ENCODE data around the gene AGAP1.
"Not testable (repeated sequence)": the region's sequence is repeated elsewhere in the genome, so short reads cannot be mapped to it uniquely, and the experiment has no call there.

The AGAP1 gene

DNA sequence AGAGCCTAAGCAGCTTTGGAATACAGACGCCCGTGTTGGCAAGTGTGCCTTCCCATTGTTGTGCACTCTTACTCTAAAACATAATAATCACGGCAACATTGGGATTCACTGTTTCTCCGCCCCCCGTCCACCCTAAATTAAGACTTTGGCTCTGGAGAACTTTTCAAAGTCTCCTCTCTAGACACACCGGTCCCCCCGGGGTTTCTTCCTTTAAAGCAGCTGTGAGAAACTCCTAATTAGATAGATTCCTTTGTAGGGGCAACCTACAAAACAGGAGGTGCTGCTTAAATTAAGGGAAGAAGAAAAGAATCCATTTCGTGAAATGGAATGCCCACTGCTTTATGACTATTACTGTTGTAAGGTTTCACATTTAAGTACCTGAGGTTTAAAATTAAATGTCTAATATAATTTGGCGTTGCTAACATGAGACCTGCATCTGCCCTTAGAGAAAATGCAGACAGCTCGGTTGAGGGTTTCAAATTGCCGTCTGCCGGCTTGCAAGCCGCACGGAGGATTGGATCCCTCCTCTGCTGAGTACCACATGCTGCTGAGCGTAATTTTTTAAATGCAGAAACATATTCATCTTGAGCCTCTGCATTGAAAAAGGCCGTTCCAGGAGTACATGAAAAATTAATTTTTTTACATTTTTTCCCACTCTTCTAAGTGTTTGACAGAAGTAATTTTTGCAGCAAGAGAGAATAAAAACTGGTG lies 441.1 kb downstream of the AGAP1 start:
- DNase-seq = no peak

DNA sequence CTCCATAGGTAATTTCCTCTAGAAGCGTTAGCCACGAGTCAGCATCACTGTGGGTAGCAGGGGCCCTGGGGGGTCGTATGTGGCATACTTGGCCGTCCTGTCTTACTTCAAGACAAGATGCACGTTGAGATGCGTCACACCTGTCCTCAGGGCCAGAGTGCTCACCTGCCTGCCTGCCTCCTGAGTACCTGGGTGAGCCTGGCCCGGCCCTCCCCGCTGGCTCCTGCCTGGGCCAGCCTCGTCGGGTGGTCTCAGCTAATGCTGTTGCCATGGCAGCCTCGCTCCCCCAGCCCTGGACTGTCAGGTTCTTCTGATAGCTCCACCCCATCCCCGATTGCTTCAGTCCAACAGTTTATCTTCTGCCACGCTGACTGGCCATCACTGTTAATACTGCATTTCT lies 441.9 kb downstream of the AGAP1 start:
- no peak for DNase-seq

GRCh38 chr2:235936493-235936892 lies 442.6 kb downstream of the AGAP1 start:
- DNase-seq = peak; percentile 36

GRCh38 chr2:235937087-235937486 lies 443.2 kb downstream of the AGAP1 start:
- no peak for DNase-seq

DNA sequence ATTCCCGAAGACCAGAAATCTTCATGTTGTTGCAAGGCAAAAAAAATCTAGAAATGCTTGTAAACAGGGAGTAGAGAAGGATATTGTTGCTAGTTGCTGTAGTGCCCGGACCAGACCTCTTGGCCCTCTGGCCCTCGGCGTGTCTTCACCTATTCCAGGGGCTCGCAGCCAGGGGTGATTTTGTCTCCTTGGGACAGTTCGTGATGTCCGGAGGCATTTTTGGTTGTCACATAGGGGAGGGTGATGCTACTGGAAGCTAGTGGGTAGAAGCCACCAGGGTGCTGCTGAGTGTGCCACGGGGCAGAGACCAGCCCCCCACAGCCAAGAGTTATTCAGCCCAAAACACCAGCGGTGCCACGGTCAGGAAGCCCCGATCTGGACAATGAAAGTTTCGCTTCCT lies 443.7 kb downstream of the AGAP1 start:
- no peak for DNase-seq

GRCh38 chr2:235937936-235938335 lies 444.1 kb downstream of the AGAP1 start:
- no peak for DNase-seq

GRCh38 chr2:235938611-235939010 lies 444.8 kb downstream of the AGAP1 start:
- no peak for DNase-seq

- DNase-seq = no peak
Measured at GRCh38 chr2:235939471-235939870, 445.6 kb downstream of the AGAP1 start.

DNA sequence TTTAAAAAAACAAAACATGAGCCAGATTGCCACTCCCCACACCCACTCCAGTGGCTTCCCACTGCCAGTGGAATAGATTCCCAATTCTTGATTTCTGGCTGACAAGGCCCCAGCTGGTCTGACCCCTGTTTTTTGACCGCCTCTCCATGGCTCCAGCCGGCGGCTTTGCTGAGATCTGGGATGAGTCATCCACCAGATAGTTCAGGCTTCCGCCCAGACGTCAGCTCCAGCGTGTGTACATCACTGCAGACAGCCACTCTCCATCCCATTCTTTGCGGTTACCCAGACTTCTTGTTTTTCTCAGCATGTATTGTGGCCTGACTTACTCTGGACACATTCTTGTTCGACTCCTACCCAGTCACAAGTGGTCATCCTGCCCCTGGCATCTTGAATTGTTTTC lies 446.5 kb downstream of the AGAP1 start:
- DNase-seq = no peak

- no peak for DNase-seq
Measured at GRCh38 chr2:235944591-235944990, 450.7 kb downstream of the AGAP1 start.

- DNase-seq = no peak
Measured at GRCh38 chr2:235945608-235946140, 451.8 kb downstream of the AGAP1 start.

GRCh38 chr2:235946590-235946989 lies 452.7 kb downstream of the AGAP1 start:
- no peak for DNase-seq

GRCh38 chr2:235947055-235947454 lies 453.2 kb downstream of the AGAP1 start:
- DNase-seq = not testable (repeated sequence)

DNA sequence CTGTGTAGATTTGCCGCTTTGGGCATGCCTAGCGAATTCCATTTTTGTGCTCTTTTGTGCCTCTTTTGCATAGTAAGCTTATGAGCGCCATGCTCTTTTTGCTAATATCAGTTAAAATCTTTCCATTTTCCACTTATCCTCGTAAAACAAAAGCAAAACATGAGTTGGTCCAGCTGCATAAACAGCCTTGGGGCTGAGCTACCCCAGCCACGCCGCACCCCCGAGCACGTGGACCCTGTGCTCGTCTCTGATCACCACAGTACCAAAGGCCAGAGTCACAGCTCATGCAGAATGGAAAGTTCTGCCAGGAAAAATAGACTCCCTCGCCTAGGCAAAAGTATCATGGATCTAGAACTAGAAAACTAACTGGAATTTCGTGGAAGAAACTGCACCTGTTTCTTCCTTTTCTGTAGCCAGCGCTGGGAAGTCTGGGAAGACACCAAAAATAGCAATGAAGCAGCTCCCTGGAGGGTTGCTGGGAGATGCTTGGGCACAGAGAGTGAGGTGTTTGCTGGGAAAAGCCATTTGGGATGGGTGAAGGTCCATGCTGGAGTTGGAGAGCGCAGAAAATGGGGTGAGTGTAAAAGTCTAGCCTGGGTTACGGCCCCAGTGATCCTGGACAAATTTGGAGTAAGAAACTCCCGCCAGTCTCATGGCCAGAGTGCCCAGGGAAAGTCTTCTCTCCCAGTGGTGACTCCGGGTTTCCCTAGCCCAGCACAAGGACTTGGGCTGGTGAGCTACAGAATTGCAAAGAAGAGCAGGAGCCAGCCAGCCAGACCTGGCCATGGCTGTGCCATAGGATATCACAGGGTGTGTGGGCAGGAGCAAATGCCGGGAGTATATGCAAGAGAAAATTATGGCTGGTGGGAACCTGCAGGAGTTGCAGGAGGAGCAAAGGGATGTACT lies 456.0 kb downstream of the AGAP1 start:
- DNase-seq = no peak

GRCh38 chr2:235950473-235950809 lies 456.6 kb downstream of the AGAP1 start:
- DNase-seq = no peak

GRCh38 chr2:235951493-235951892 lies 457.6 kb downstream of the AGAP1 start:
- DNase-seq = no peak

GRCh38 chr2:235951982-235952381 lies 458.1 kb downstream of the AGAP1 start:
- DNase-seq = no peak

- no peak for DNase-seq
Measured at GRCh38 chr2:235952714-235953113, 458.9 kb downstream of the AGAP1 start.

DNA sequence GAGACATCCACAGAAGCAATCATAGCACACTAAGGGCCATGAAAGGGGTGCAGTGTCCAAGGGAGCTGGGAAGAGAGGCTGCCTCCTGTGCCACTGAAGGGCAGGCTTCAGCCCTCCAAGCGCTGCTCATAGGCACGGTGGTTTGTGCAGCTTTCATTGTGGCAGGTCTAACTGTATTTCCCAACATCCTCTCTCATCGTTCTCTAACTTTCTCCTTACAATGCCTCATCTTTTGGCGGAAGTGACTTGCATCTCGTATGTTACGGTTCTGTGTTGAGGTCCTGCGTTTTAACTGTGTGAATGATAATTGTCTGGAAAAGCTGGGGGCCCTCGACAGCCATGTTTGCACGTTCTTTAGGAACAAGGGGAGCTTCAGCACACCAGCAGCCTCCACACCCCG lies 460.4 kb downstream of the AGAP1 start:
- no peak for DNase-seq

DNA sequence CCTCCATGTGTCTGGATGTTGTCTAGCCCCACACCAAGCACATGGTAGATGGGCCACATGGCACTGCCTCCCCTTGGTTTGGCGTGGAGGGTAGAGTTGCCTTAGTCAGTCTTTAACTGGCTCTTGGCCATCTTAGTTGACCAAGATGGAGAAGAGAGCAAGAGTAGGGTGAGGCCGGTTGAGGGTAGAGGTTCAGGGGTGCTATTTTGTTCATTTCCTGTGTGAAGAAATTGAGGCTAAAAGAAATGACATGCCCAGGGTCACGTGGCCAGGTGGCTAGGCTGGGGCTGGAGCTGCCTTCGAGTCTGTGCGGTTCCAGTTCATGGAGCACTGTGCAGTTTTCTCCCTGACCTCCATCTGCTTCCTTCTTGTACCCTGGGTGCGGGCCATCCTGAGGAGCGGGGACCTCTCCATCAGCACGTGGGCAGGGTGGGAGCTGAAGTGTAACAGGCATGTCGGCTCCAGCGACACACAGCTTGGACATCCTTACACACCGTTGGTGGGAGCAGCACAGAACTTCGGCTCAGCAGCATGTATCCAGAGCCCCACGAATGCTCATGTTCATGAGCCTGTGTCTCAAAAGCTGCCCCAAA lies 461.1 kb downstream of the AGAP1 start:
- DNase-seq = no peak

DNA sequence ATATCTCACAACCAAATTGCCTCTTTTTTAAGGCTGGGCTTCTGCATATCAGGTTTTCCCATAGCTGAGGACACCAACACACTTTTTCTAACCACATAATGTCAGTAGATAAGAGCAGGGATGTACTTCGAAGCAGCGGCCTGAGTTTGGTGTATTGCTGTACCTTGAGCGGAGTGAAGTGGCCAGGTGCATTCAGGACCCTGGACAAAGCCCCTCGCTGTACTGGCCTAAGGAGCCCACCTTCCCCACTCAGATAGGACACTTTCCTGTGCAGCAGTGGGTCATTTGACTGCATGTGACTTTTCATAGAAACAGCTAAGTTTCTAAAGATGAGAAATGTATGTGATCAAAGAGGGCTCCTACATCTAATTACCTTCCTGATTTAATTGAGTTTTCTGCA lies 461.8 kb downstream of the AGAP1 start:
- no peak for DNase-seq

GRCh38 chr2:235956281-235956970 lies 462.6 kb downstream of the AGAP1 start:
- DNase-seq = no peak

GRCh38 chr2:235957251-235957650 lies 463.4 kb downstream of the AGAP1 start:
- DNase-seq = no peak

Measured in DMS53 (cell line).